Panc1 (cell line): ENCODE data around the gene GNPTG. TPM values are rescaled to one million over a fixed set of nuclear protein-coding genes. Genes with fewer than 3 reads are reported as not detected.
A peak's percentile ranks its signal among the peaks of the same experiment; 100 is the strongest.

Source experiments
- ATAC-seq: fragments of 200-7000 bp; cut with Tn5 transposase; 2 replicates; pipeline ENCODE4 v1.9.1; 2020; ENCODE audit warnings: mild to moderate bottlenecking, moderate library complexity
- BruUV-seq: library from RNA; stranded (reverse); fragments of 400-500 nt; replicated peaks from 2 replicates; lab custom pipeline; 2021; lab: Mats Ljungman, UMichigan
- CTCF ChIA-PET: fragments of 300-600 bp; sonication (Branson Sonifier 250); formaldehyde crosslinking; loops from one replicate; lab custom pipeline; 2022; ENCODE audit warnings: antibody characterized with exemption; lab: Charles Lee
- POLR2A ChIA-PET: fragments of 300-600 bp; sonication (Branson Sonifier 250); formaldehyde crosslinking; loops from one replicate; lab custom pipeline; 2022; ENCODE audit warnings: antibody characterized with exemption; lab: Charles Lee
- DNase-seq: peaks from one replicate; pipeline ENCODE4 v3.0.0-alpha.2; 2010; ENCODE audit warnings: low read depth, low spot score
- H3K27ac ChIP-seq: 2 replicates; pipeline ENCODE4 v1.5.1; 2011; ENCODE audit warnings: mild to moderate bottlenecking, low read length, inconsistent platforms
- H3K27me3 ChIP-seq: fragments of 200-500 bp; sonication (Bioruptor generic); 2 replicates; pipeline ENCODE4 v1.6.0; 2014; ENCODE audit warnings: low read length, inconsistent platforms; ENCODE audit not compliant: control insufficient read depth, insufficient read depth
- H3K36me3 ChIP-seq: fragments of 200-500 bp; sonication (Bioruptor generic); 2 replicates; pipeline ENCODE4 v1.5.1; 2014; ENCODE audit warnings: inconsistent platforms, mild to moderate bottlenecking, low read length, moderate library complexity; ENCODE audit not compliant: control insufficient read depth, insufficient read depth
- H3K4me1 ChIP-seq: 2 replicates; pipeline ENCODE4 v1.5.1; 2011; ENCODE audit warnings: inconsistent platforms, mild to moderate bottlenecking, low read length, moderate library complexity; ENCODE audit not compliant: control insufficient read depth, insufficient read depth
- H3K4me3 ChIP-seq, 2 experiments: 2 replicates each; pipeline ENCODE4 v1.5.1; 2011 to 2012; ENCODE audit warnings: low read depth in 2 of 2, low read length in 2 of 2, mild to moderate bottlenecking in 2 of 2, inconsistent platforms in 1 of 2, moderate library complexity in 1 of 2
- H3K9me3 ChIP-seq: fragments of 200-500 bp; sonication (Bioruptor generic); 2 replicates; pipeline ENCODE4 v1.5.1; 2014; ENCODE audit warnings: low read depth, mild to moderate bottlenecking, inconsistent platforms, low read length, moderate library complexity; ENCODE audit not compliant: control insufficient read depth, insufficient read depth
- POLR2AphosphoS5 ChIP-seq: IDR thresholded peaks from 2 replicates; pipeline ENCODE4 v1.6.1; 2012; ENCODE audit warnings: mild to moderate bottlenecking, low read depth, low read length, moderate library complexity
- SIN3A ChIP-seq: IDR thresholded peaks from 2 replicates; pipeline ENCODE4 v1.6.1; 2012; ENCODE audit warnings: low read depth, mild to moderate bottlenecking, low read length, moderate library complexity, borderline replicate concordance; ENCODE audit not compliant: insufficient read depth
- TCF7L2 ChIP-seq: IDR thresholded peaks from 2 replicates; pipeline ENCODE4 v1.6.1; 2011; ENCODE audit warnings: mild to moderate bottlenecking, low read depth, low read length, inconsistent platforms
- in situ Hi-C: cut with HindIII; loops from 2 replicates; pipeline ENCODE4 v1.10.0; 2016; ENCODE audit warnings: low sequenced_read_pairs, low pct_unique_long_range_greater_than_20kb
- intact Hi-C: fragments of 100-400 bp; cut with micrococcal nuclease; formaldehyde crosslinking; loops from one replicate; pipeline ENCODE4 v1.10.0; 2022; ENCODE audit not compliant: unreplicated experiment
- total RNA-seq: library from RNA; stranded (reverse); gene quantifications from one replicate; pipeline ENCODE4 v1.2.1, GENCODE V29; 2021; ENCODE audit not compliant: unreplicated experiment
- TF ChIP-seq, protein P1 (sequence below): fragments of 450-650 bp; IDR thresholded peaks from 2 replicates; pipeline ENCODE4 v1.5.1; 2017; ENCODE audit warnings: mild to moderate bottlenecking
- TF ChIP-seq, protein P2 (sequence below), 2 experiments: IDR thresholded peaks; 2 replicates each; pipeline ENCODE4 v1.6.1; 2011 to 2012; ENCODE audit warnings: low read depth in 2 of 2, control low read depth in 1 of 2, low read length in 1 of 2, mild to moderate bottlenecking in 1 of 2, moderate library complexity in 1 of 2; ENCODE audit not compliant: insufficient read depth in 1 of 2

Gene GNPTG
- total RNA-seq, 1 experiment from 2014 or later: 62.5 TPM

DNA sequence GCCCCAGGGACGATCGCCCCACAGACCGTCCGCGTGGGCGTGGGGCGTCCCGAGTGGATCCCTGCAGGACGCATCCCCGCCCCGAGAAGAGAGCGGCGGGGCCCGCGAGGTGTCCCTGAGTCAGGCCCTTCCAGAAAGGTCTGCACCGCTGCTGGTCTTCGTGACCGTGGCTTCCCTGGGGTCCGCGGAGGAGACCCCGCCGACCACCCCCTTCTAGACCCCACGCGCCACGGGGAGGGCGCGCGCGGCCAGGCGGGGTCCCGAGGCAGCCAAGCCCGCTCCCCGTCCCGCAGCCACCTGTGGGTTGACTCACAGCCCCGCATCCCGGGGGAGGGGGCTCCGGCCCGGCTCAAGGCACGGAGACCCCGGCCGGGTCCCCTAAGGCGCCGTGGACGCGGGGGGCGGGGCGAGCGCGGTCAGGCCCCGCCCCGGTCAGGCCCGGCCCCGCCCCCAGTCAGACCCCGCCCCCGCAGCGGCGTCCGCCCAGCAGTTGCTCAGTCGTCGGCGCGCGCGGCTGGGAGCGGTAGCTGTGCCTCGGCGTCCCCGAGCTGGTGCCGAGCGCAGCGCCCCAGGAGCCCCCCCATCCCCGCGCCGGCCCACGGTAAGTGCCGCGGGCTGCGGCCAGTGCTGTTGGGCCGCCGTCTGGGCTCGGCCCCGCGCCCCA lies 18.4 kb upstream of the GNPTG start, which contains the start of gene BAIAP3:
Gene BAIAP3 (plus strand): TSS at position 497 of the 664 bp plus-strand sequence. CDS start 4,905 bp downstream, outside the sequence.
- H3K36me3 ChIP-seq: no peaks in the 10 kb centered on the region
- intact Hi-C loops (no loop called here), in situ Hi-C loops (no loop called here)
- H3K27me3 ChIP-seq: no peaks in the 10 kb centered on the region
- ChIA-PET CTCF (no interaction called here), POLR2A (no interaction called here)
- H3K4me3 ChIP-seq: peak within 1 kb of the TSS; percentile 38 to 47
- DNase-seq: no peak
- TF ChIP-seq, protein P1, sequence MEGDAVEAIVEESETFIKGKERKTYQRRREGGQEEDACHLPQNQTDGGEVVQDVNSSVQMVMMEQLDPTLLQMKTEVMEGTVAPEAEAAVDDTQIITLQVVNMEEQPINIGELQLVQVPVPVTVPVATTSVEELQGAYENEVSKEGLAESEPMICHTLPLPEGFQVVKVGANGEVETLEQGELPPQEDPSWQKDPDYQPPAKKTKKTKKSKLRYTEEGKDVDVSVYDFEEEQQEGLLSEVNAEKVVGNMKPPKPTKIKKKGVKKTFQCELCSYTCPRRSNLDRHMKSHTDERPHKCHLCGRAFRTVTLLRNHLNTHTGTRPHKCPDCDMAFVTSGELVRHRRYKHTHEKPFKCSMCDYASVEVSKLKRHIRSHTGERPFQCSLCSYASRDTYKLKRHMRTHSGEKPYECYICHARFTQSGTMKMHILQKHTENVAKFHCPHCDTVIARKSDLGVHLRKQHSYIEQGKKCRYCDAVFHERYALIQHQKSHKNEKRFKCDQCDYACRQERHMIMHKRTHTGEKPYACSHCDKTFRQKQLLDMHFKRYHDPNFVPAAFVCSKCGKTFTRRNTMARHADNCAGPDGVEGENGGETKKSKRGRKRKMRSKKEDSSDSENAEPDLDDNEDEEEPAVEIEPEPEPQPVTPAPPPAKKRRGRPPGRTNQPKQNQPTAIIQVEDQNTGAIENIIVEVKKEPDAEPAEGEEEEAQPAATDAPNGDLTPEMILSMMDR: no peak
- no peak for TF ChIP-seq TCF7L2
- 0 out of 2 replicates have a peak, but pooled peaks have one; percentile 25 for TF ChIP-seq POLR2AphosphoS5
- H3K4me1 ChIP-seq: peaks cover 17% of the 10 kb centered on the region
- H3K9me3 ChIP-seq: no peaks in the 10 kb centered on the region
- ATAC-seq: peak; percentile 64
- no peak within 1 kb of the TSS for H3K27ac ChIP-seq
- BruUV-seq: no TSS peak

DNA sequence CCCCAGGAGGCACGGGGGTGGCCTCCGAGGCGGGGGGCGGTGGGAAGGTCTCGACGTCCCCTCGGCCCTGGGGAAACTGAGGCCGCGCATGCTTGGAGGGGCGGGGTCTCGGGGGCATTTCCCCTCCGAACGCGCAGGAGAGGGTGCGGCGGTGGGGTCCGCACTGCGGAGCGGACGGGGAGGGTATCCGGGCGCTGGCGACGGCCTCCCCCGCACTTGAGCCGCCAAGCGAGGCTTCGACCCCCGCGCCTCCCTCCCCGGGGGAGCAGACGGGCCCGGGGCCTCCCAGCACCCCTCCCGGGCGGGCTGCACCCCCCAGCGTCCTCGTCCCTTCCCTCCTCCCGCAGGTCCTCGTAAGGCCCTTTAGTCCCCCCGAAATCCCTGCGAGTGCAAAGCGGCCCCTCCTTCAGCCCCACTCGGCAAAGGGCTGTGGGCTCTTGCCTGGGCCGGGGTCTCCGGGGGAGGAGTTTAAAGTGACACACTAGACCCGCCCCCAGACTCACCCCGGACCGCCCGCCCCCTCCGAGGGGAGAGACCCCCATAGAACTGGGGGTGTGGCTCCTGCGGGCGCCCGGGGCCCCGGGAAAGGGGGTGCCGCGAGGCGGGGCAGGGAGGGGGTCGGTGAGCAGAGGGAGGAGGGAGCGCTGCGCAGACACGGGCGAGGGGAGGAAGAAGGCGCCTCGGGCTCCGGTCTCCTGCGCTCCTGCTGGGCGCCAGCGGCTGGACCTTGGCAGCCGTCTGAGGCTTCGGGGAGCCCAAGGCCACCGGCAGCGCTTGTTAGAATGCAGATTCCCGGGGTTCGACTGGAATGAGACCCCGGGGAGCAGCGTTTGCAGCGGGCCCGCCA lies 17.7 kb upstream of the GNPTG start:
- intact Hi-C loops: no loop called here
- ChIA-PET POLR2A (no interaction called here), CTCF (no interaction called here)
- Histone ChIP-seq H3K36me3 (no peaks in the 10 kb centered on the region), H3K9me3 (no peaks in the 10 kb centered on the region), H3K27ac (no peak overlapping the region), H3K4me3 (peak overlapping the region; percentile 38 to 46), H3K4me1 (peaks cover 20% of the 10 kb centered on the region), H3K27me3 (no peaks in the 10 kb centered on the region)
- ATAC-seq (no peak), DNase-seq (no peak)
- BruUV-seq: no TSS peak
- in situ Hi-C loops: no loop called here
- TF ChIP-seq, protein P1: no peak
- TF ChIP-seq, protein P2, sequence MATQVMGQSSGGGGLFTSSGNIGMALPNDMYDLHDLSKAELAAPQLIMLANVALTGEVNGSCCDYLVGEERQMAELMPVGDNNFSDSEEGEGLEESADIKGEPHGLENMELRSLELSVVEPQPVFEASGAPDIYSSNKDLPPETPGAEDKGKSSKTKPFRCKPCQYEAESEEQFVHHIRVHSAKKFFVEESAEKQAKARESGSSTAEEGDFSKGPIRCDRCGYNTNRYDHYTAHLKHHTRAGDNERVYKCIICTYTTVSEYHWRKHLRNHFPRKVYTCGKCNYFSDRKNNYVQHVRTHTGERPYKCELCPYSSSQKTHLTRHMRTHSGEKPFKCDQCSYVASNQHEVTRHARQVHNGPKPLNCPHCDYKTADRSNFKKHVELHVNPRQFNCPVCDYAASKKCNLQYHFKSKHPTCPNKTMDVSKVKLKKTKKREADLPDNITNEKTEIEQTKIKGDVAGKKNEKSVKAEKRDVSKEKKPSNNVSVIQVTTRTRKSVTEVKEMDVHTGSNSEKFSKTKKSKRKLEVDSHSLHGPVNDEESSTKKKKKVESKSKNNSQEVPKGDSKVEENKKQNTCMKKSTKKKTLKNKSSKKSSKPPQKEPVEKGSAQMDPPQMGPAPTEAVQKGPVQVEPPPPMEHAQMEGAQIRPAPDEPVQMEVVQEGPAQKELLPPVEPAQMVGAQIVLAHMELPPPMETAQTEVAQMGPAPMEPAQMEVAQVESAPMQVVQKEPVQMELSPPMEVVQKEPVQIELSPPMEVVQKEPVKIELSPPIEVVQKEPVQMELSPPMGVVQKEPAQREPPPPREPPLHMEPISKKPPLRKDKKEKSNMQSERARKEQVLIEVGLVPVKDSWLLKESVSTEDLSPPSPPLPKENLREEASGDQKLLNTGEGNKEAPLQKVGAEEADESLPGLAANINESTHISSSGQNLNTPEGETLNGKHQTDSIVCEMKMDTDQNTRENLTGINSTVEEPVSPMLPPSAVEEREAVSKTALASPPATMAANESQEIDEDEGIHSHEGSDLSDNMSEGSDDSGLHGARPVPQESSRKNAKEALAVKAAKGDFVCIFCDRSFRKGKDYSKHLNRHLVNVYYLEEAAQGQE (IDR thresholded peaks at IDR 0.05; ENCODE audit: insufficient read depth in 1 of 2, low read depth in 2 of 2, low read length in 1 of 2): no peak
- no peak for TF ChIP-seq SIN3A
- TF ChIP-seq POLR2AphosphoS5: no peak
- TF ChIP-seq TCF7L2: no peak
